K562 (cell line): ENCODE measurements around the gene PNLIPRP2. TPM values are rescaled to one million over a fixed set of nuclear protein-coding genes. Genes with fewer than 3 reads are reported as not detected.

Source experiments
- AFF1 ChIP-seq, 2 experiments: fragments of 450-650 bp; IDR thresholded peaks; 2 replicates each; pipeline ENCODE4 v1.6.1; 2018; ENCODE audit warnings: mild to moderate bottlenecking in 2 of 2, low read depth in 1 of 2; ENCODE audit not compliant: partially characterized antibody in 2 of 2
- ELK3 ChIP-seq: fragments of 450-650 bp; formaldehyde crosslinking; IDR thresholded peaks from 2 replicates; pipeline ENCODE4 v1.4.0; 2020; ENCODE audit warnings: mild to moderate bottlenecking
- GATA2 ChIP-seq: sonication (generic); formaldehyde crosslinking; IDR thresholded peaks from 2 replicates; pipeline ENCODE4 v1.4.0; 2020; ENCODE audit warnings: mild to moderate bottlenecking, missing genetic modification reagents
- ILF3 ChIP-seq: fragments of 450-650 bp; IDR thresholded peaks from 2 replicates; pipeline ENCODE4 v1.6.1; 2018; ENCODE audit warnings: antibody characterized with exemption, mild to moderate bottlenecking, moderate library complexity, borderline replicate concordance
- MBD1 ChIP-seq: fragments of 250-450 bp; sonication (Bioruptor Pico); IDR thresholded peaks from 2 replicates; pipeline ENCODE4 v1.8.0; 2022; ENCODE audit warnings: inconsistent platforms
- MLX ChIP-seq, 2 experiments: fragments of 450-650 bp in 1 of 2; sonication (generic) in 1 of 2; formaldehyde crosslinking; conservative IDR thresholded peaks; 2 replicates each; pipeline versions ENCODE4 v1.4.0 to v1.8.1; 2020 to 2022; ENCODE audit warnings: mild to moderate bottlenecking in 1 of 2, missing genetic modification reagents in 1 of 2
- NFYB ChIP-seq: IDR thresholded peaks from 2 replicates; pipeline ENCODE4 v1.6.1; 2011; ENCODE audit warnings: mild to moderate bottlenecking, moderate library complexity; ENCODE audit not compliant: insufficient read length; ENCODE audit errors: extremely low read depth
- RNF2 ChIP-seq: sonication (generic); IDR thresholded peaks from 2 replicates; pipeline ENCODE4 v1.6.1; 2016
- RNF219 ChIP-seq: fragments of 250-450 bp; sonication (Bioruptor Pico); IDR thresholded peaks from 2 replicates; pipeline ENCODE4 v1.5.0; 2022; ENCODE audit warnings: mild to moderate bottlenecking
- SIN3B ChIP-seq: fragments of 450-650 bp; IDR thresholded peaks from 2 replicates; pipeline ENCODE4 v1.6.1; 2017; ENCODE audit warnings: low read depth, mild to moderate bottlenecking, moderate library complexity
- THAP12 ChIP-seq: fragments of 250-450 bp; sonication (Bioruptor Pico); IDR thresholded peaks from 2 replicates; pipeline ENCODE4 v1.9.0; 2021; ENCODE audit warnings: mild to moderate bottlenecking, inconsistent platforms
- polyA plus RNA-seq, 8 experiments: library from polyadenylated mRNA; depleted of rRNA in 4 of 8; stranded (reverse) in 5 of 8; unstranded in 3 of 8; fragments of >200 nt; fragmentation: Nextera tagmentation in 2 of 8; fragmentation: Illumina TruSeq in 1 of 8; extraction: Ambion mirVana in 2 of 8; extraction: Trizol in 1 of 8; gene quantifications; 2 replicates each; pipeline versions ENCODE4 v1.2.1 to v1.2.3, GENCODE V29; 2011 to 2014; ENCODE audit warnings: inconsistent platforms in 1 of 8, missing spikeins in 1 of 8
- total RNA-seq, 7 experiments: library from RNA; depleted of rRNA in 6 of 7; stranded (reverse); fragments of >200 nt in 6 of 7; fragmentation: Illumina TruSeq in 2 of 7; extraction: Trizol in 2 of 7; gene quantifications; 2 replicates each; pipeline versions ENCODE4 v1.2.1 to v1.2.3, GENCODE V29; 2011 to 2021; ENCODE audit warnings: low replicate concordance in 1 of 7

Gene PNLIPRP2
- total and polyA plus RNA-seq, 9 of the 15 experiments (the other 6 are each of a cell fraction or from before 2014, with no cell fraction given), result 0.38 TPM; not detected in 8

- TF ChIP-seq ILF3, result no peak
- TF ChIP-seq THAP12 (CRISPR knock-in tag), result no peak
- no peak for TF ChIP-seq ELK3 (CRISPR knock-in tag)
- no peak for TF ChIP-seq RNF2
- no peak for TF ChIP-seq AFF1 (IDR thresholded peaks at IDR 0.05; ENCODE audit: low read depth in 1 of 2, partially characterized antibody in 2 of 2)
- TF ChIP-seq SIN3B, result no peak
- TF ChIP-seq NFYB, result no peak
- TF ChIP-seq MBD1 (CRISPR knock-in tag), result no peak
- TF ChIP-seq RNF219, result no peak
- no peak for TF ChIP-seq MLX (CRISPR knock-in tag; conservative IDR thresholded peaks at IDR 0.05)
- no peak for TF ChIP-seq GATA2
Observed at GRCh38 chr10:116598329-116598728, 22.4 kb upstream of the PNLIPRP2 start (continued).
